Posterior vena cava (tissue), 2 donors: ENCODE data around the gene TMPRSS11A. TPM values are rescaled to one million over a fixed set of nuclear protein-coding genes. Genes with fewer than 3 reads are reported as not detected.

Experiments
- DNase-seq: peaks from one replicate; pipeline ENCODE4 v3.0.0-alpha.2; 2020; ENCODE audit warnings: low spot score
- intact Hi-C, 2 donors: fragments of 100-400 bp; cut with DNase I; formaldehyde crosslinking; loops; one replicate each; pipeline versions ENCODE4 v1.14.1 to v1.14.2; 2022 to 2023
- total RNA-seq, 2 donors: library from RNA; stranded (reverse); fragmentation: NEBNext Ultra II Directional; extraction: Animal tissue kit (Norgen Biotek cat#: 25700); gene quantifications; one replicate each; pipeline ENCODE4 v1.2.1, GENCODE V29; 2021
- donor health status: DM: yes; HTN: yes; CAD: no.
- donor health status: DM: yes; HTN: yes; CAD: no.

Gene TMPRSS11A
- total RNA-seq, 2 donors from 2014 or later: not detected

GRCh38 chr4:67880866-67881610 lies 82.3 kb downstream of the TMPRSS11A start:
- intact Hi-C loops: no loop called here

GRCh38 chr4:67879486-67879885 lies 83.8 kb downstream of the TMPRSS11A start:
- intact Hi-C loops: no loop called here
- DNase-seq: no peak

More at GRCh38 chr4:67880866-67881610, 82.3 kb downstream of the TMPRSS11A start:
- no peak for DNase-seq

- intact Hi-C loops: no loop called here
Measured at GRCh38 chr4:67877086-67877485, 86.2 kb downstream of the TMPRSS11A start.

GRCh38 chr4:67874986-67875385 lies 88.3 kb downstream of the TMPRSS11A start:
- no peak for DNase-seq
- intact Hi-C loops: no loop called here

More at GRCh38 chr4:67877086-67877485, 86.2 kb downstream of the TMPRSS11A start:
- no peak for DNase-seq

GRCh38 chr4:67873116-67873515 lies 90.2 kb downstream of the TMPRSS11A start:
- intact Hi-C loops: no loop called here

GRCh38 chr4:67871867-67872266 lies 91.4 kb downstream of the TMPRSS11A start:
- intact Hi-C loops: no loop called here
- no peak for DNase-seq

More at GRCh38 chr4:67873116-67873515, 90.2 kb downstream of the TMPRSS11A start:
- DNase-seq: no peak

- intact Hi-C loops: no loop called here
Measured at GRCh38 chr4:67869580-67870190, 93.6 kb downstream of the TMPRSS11A start.

GRCh38 chr4:67861513-67861912 lies 101.8 kb downstream of the TMPRSS11A start:
- DNase-seq: no peak
- intact Hi-C loops: no loop called here

More at GRCh38 chr4:67869580-67870190, 93.6 kb downstream of the TMPRSS11A start:
- DNase-seq: no peak

Other genes starting within 250 kb of the TMPRSS11A start
- not detected for gene GNRHR, start 209.1 kb downstream of the TMPRSS11A start, total RNA-seq
- not detected for gene TMPRSS11D, start 79.5 kb downstream of the TMPRSS11A start, total RNA-seq
- gene TMPRSS11F, start 166.4 kb upstream of the TMPRSS11A start, total RNA-seq: not detected